ENCODE data around the gene NPTN.

The NPTN gene

DNA sequence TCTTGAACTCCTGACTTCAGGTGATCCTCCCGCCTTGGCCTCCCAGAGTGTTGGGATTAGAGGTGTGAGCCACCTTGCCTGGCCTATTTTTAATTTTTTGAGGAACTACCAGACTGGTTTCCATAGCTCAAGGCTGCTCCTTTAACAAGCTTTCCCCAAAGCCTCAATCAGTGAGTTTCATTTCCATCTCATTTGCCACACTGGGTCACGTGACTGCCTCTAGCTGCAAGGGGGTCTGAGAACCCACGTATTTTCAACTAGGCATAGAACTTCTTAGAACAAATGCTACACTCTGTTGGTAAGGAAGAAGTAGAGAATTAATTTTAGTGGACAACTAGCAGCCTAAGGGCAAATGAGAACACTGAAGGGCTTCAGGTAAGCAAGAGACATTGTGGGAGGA, 47.9 kb upstream of the NPTN start:
- no peak for TF ChIP-seq SPI1 (IDR thresholded peaks at IDR 0.05; ENCODE audit: borderline replicate concordance, low read depth)
- TF ChIP-seq, protein P1, sequence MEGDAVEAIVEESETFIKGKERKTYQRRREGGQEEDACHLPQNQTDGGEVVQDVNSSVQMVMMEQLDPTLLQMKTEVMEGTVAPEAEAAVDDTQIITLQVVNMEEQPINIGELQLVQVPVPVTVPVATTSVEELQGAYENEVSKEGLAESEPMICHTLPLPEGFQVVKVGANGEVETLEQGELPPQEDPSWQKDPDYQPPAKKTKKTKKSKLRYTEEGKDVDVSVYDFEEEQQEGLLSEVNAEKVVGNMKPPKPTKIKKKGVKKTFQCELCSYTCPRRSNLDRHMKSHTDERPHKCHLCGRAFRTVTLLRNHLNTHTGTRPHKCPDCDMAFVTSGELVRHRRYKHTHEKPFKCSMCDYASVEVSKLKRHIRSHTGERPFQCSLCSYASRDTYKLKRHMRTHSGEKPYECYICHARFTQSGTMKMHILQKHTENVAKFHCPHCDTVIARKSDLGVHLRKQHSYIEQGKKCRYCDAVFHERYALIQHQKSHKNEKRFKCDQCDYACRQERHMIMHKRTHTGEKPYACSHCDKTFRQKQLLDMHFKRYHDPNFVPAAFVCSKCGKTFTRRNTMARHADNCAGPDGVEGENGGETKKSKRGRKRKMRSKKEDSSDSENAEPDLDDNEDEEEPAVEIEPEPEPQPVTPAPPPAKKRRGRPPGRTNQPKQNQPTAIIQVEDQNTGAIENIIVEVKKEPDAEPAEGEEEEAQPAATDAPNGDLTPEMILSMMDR (IDR thresholded peaks at IDR 0.05; ENCODE audit: insufficient read depth, low read length) = no peak
- H3K27ac ChIP-seq (replicated peaks) = no peak overlapping the region
- H3K27me3 ChIP-seq (ENCODE audit: insufficient read depth, poor library complexity, severe bottlenecking) = peaks cover 30% of the 10 kb centered on the region
- DNase-seq (ENCODE audit: low read depth in 1 of 2, low spot score in 1 of 2) = no peak
- H3K4me3 ChIP-seq (replicated peaks; ENCODE audit: insufficient read depth, low read length) = no peak overlapping the region

DNA sequence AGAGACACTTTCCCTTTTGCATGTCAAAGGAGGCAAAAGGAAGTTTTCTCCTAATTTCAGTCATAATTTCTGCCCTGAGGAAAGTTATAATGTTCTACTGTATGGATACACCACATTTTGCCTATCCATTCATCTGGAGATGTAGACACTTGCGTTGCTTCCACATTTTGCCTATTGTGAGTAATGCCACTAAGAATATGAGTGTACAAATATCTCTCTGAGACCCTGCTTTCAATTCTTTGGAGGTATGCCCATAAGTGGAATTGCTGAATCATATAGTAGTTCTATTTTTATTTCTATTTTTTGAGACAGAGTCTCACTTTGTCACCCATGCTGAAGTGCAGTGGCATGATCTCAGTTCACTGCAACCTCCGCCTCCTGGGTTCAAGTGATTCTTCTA, 47.4 kb upstream of the NPTN start:
- DNase-seq (ENCODE audit: low read depth in 1 of 2, low spot score in 1 of 2) = no peak
- H3K27me3 ChIP-seq (ENCODE audit: insufficient read depth, poor library complexity, severe bottlenecking) = peaks cover 26% of the 10 kb centered on the region
- no peak overlapping the region for H3K4me3 ChIP-seq (replicated peaks; ENCODE audit: insufficient read depth, low read length)
- no peak overlapping the region for H3K27ac ChIP-seq (replicated peaks)
- TF ChIP-seq, protein P2, sequence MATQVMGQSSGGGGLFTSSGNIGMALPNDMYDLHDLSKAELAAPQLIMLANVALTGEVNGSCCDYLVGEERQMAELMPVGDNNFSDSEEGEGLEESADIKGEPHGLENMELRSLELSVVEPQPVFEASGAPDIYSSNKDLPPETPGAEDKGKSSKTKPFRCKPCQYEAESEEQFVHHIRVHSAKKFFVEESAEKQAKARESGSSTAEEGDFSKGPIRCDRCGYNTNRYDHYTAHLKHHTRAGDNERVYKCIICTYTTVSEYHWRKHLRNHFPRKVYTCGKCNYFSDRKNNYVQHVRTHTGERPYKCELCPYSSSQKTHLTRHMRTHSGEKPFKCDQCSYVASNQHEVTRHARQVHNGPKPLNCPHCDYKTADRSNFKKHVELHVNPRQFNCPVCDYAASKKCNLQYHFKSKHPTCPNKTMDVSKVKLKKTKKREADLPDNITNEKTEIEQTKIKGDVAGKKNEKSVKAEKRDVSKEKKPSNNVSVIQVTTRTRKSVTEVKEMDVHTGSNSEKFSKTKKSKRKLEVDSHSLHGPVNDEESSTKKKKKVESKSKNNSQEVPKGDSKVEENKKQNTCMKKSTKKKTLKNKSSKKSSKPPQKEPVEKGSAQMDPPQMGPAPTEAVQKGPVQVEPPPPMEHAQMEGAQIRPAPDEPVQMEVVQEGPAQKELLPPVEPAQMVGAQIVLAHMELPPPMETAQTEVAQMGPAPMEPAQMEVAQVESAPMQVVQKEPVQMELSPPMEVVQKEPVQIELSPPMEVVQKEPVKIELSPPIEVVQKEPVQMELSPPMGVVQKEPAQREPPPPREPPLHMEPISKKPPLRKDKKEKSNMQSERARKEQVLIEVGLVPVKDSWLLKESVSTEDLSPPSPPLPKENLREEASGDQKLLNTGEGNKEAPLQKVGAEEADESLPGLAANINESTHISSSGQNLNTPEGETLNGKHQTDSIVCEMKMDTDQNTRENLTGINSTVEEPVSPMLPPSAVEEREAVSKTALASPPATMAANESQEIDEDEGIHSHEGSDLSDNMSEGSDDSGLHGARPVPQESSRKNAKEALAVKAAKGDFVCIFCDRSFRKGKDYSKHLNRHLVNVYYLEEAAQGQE (IDR thresholded peaks at IDR 0.05; ENCODE audit: insufficient replicate concordance, low read depth) = no peak
- TF ChIP-seq POLR2AphosphoS5 (IDR thresholded peaks at IDR 0.05; ENCODE audit: low read depth) = no peak
- no peak for TF ChIP-seq GABPA (IDR thresholded peaks at IDR 0.05; ENCODE audit: low read depth)
- TF ChIP-seq, protein P1 (IDR thresholded peaks at IDR 0.05; ENCODE audit: insufficient read depth, low read length) = no peak
- TF ChIP-seq SPI1 (IDR thresholded peaks at IDR 0.05; ENCODE audit: borderline replicate concordance, low read depth) = no peak

DNA sequence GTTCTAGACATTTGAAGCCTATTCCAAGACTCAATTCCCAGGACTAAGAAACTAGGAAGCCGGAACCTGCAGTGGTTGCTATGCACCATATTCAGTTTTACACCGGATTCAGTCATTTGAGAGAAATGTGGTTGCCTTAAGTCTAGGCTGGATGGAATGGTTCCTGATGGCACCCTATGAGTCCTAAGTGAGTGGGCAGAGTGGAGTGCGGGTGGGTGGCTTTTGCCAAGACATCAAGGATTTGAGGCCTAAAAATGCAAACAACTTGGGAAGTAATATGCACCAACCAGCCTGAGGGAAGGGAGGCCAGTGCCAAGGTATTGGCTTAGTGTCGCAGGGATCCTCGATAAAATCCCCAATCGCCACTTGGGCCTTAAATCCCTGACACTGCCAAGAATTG, 46.8 kb upstream of the NPTN start:
- DNase-seq (ENCODE audit: low read depth in 1 of 2, low spot score in 1 of 2) = no peak
- no peak overlapping the region for H3K27ac ChIP-seq (replicated peaks)
- no peak overlapping the region for H3K4me3 ChIP-seq (replicated peaks; ENCODE audit: insufficient read depth, low read length)
- TF ChIP-seq, protein P1 (IDR thresholded peaks at IDR 0.05; ENCODE audit: insufficient read depth, low read length) = no peak
- TF ChIP-seq GABPA (IDR thresholded peaks at IDR 0.05; ENCODE audit: low read depth) (no peak), SPI1 (IDR thresholded peaks at IDR 0.05; ENCODE audit: borderline replicate concordance, low read depth) (no peak)
- TF ChIP-seq, protein P2 (IDR thresholded peaks at IDR 0.05; ENCODE audit: insufficient replicate concordance, low read depth) = no peak
- H3K27me3 ChIP-seq (ENCODE audit: insufficient read depth, poor library complexity, severe bottlenecking) = peaks cover 20% of the 10 kb centered on the region

DNA sequence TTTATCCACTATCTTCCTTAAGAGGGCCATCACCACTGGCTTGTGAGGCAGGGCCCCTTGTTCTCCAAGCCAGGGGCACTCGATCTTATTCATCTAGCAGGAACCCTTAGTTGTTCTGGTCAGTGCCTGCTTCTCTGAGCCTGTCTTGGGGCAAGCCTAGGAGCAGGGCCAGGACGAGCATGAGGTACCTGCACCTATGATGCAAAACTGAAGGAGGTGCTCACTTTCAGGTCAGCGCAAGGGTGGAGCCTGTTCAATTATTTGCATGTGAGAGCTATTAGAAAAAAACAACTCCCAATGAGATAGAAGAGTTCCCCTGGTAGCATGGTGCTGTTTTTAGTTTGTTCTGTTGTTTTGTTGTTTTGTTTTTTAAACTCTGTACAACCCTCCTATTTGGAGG, 46.0 kb upstream of the NPTN start:
- Histone ChIP-seq H3K27ac (replicated peaks) (no peak overlapping the region), H3K4me3 (replicated peaks; ENCODE audit: insufficient read depth, low read length) (no peak overlapping the region), H3K27me3 (ENCODE audit: insufficient read depth, poor library complexity, severe bottlenecking) (peaks cover 19% of the 10 kb centered on the region)
- DNase-seq (ENCODE audit: low read depth in 1 of 2, low spot score in 1 of 2) = no peak
- no peak for TF ChIP-seq SPI1 (IDR thresholded peaks at IDR 0.05; ENCODE audit: borderline replicate concordance, low read depth)
- TF ChIP-seq, protein P1 (IDR thresholded peaks at IDR 0.05; ENCODE audit: insufficient read depth, low read length) = no peak
- TF ChIP-seq POLR2AphosphoS5 (IDR thresholded peaks at IDR 0.05; ENCODE audit: low read depth) = no peak
- TF ChIP-seq, protein P2 (IDR thresholded peaks at IDR 0.05; ENCODE audit: insufficient replicate concordance, low read depth) = no peak
- no peak for TF ChIP-seq GABPA (IDR thresholded peaks at IDR 0.05; ENCODE audit: low read depth)
